H9 (cell line): ENCODE data around the gene EMX2. TPM values are rescaled to one million over a fixed set of nuclear protein-coding genes. Genes with fewer than 3 reads are reported as not detected.

Source experiments
- DNase-seq: peaks from one replicate; pipeline ENCODE4 v3.0.0-alpha.2; 2017
- H2AFZ ChIP-seq: one replicate; pipeline ENCODE4 v1.6.1; 2013; ENCODE audit warnings: mild to moderate bottlenecking, low read length, control low read depth, moderate library complexity
- H2AK5ac ChIP-seq: 2 replicates; pipeline ENCODE4 v1.6.1; 2013; ENCODE audit warnings: low read length, control low read depth, mixed read lengths; ENCODE audit not compliant: insufficient read length
- H2BK120ac ChIP-seq: one replicate; pipeline ENCODE4 v1.6.1; 2013; ENCODE audit warnings: low read depth, mild to moderate bottlenecking, low read length, control low read depth, inconsistent platforms; ENCODE audit not compliant: poor library complexity, severe bottlenecking
- H2BK12ac ChIP-seq: 2 replicates; pipeline ENCODE4 v1.6.1; 2013; ENCODE audit warnings: low read length, control low read depth, mixed read lengths, low read depth; ENCODE audit not compliant: insufficient read length
- H2BK15ac ChIP-seq: 2 replicates; pipeline ENCODE4 v1.6.1; 2013; ENCODE audit warnings: low read depth, low read length, control low read depth
- H2BK20ac ChIP-seq: one replicate; pipeline ENCODE4 v1.6.1; 2013; ENCODE audit warnings: low read depth, mild to moderate bottlenecking, low read length, control low read depth, inconsistent platforms; ENCODE audit not compliant: poor library complexity, severe bottlenecking
- H2BK5ac ChIP-seq: 2 replicates; pipeline ENCODE4 v1.6.1; 2013; ENCODE audit warnings: low read length, control low read depth, mixed read lengths; ENCODE audit not compliant: insufficient read length
- H3K14ac ChIP-seq: 2 replicates; pipeline ENCODE4 v1.6.1; 2013; ENCODE audit warnings: low read length, control low read depth; ENCODE audit not compliant: insufficient read depth
- H3K18ac ChIP-seq: 2 replicates; pipeline ENCODE4 v1.6.1; 2013; ENCODE audit warnings: low read depth, mild to moderate bottlenecking, mixed read lengths, low read length, control low read depth; ENCODE audit not compliant: insufficient read length
- H3K23ac ChIP-seq: 2 replicates; pipeline ENCODE4 v1.6.1; 2013; ENCODE audit warnings: low read length, control low read depth, mixed read lengths, low read depth; ENCODE audit not compliant: insufficient read length
- H3K23me2 ChIP-seq: 2 replicates; pipeline ENCODE4 v1.6.1; 2013; ENCODE audit warnings: low read depth, mild to moderate bottlenecking, mixed read lengths, low read length, control low read depth; ENCODE audit not compliant: insufficient read length, poor library complexity, severe bottlenecking
- H3K27ac ChIP-seq: 2 replicates; pipeline ENCODE4 v1.5.1; 2013; ENCODE audit warnings: low read length, control low read depth, mixed read lengths, low read depth; ENCODE audit not compliant: insufficient read length
- H3K27me3 ChIP-seq: 2 replicates; pipeline ENCODE4 v1.6.1; 2013; ENCODE audit warnings: low read length, control low read depth, inconsistent platforms; ENCODE audit not compliant: insufficient read depth
- H3K4ac ChIP-seq: 2 replicates; pipeline ENCODE4 v1.6.1; 2013; ENCODE audit warnings: low read depth, mild to moderate bottlenecking, control low read depth, inconsistent platforms, low read length, moderate library complexity
- H3K4me1 ChIP-seq: 2 replicates; pipeline ENCODE4 v1.6.1; 2013; ENCODE audit warnings: low read length, control low read depth, inconsistent platforms; ENCODE audit not compliant: insufficient read depth
- H3K4me2 ChIP-seq: 2 replicates; pipeline ENCODE4 v1.6.1; 2013; ENCODE audit warnings: low read length, control low read depth, mixed read lengths; ENCODE audit not compliant: insufficient read length, insufficient read depth
- H3K56ac ChIP-seq: 2 replicates; pipeline ENCODE4 v1.6.1; 2013; ENCODE audit warnings: low read depth, mild to moderate bottlenecking, mixed read lengths, low read length, control low read depth; ENCODE audit not compliant: insufficient read length
- H3K79me1 ChIP-seq: 2 replicates; pipeline ENCODE4 v1.6.1; 2013; ENCODE audit warnings: low read depth, mild to moderate bottlenecking, moderate library complexity, low read length, control low read depth, inconsistent platforms; ENCODE audit not compliant: insufficient read depth, poor library complexity, severe bottlenecking
- H3K79me2 ChIP-seq: 2 replicates; pipeline ENCODE4 v1.6.1; 2013; ENCODE audit warnings: low read length, control low read depth, inconsistent platforms; ENCODE audit not compliant: insufficient read depth
- H3K9ac ChIP-seq: 2 replicates; pipeline ENCODE4 v1.6.1; 2013; ENCODE audit warnings: low read length, control low read depth, mixed read lengths; ENCODE audit not compliant: insufficient read length; ENCODE audit errors: extremely low read depth
- H3K9me3 ChIP-seq: one replicate; pipeline ENCODE4 v1.6.1; 2013; ENCODE audit warnings: low read depth, low read length, inconsistent platforms; ENCODE audit not compliant: control insufficient read depth
- H3T11ph ChIP-seq: one replicate; pipeline ENCODE4 v1.6.1; 2013; ENCODE audit warnings: mild to moderate bottlenecking, low read length, control low read depth, inconsistent platforms
- H4K20me1 ChIP-seq: one replicate; pipeline ENCODE4 v1.6.1; 2013; ENCODE audit not compliant: control insufficient read depth, insufficient read length, insufficient read depth
- H4K5ac ChIP-seq: 2 replicates; pipeline ENCODE4 v1.6.1; 2013; ENCODE audit warnings: low read depth, mild to moderate bottlenecking, mixed read lengths, low read length, control low read depth; ENCODE audit not compliant: insufficient read length
- H4K8ac ChIP-seq: replicated peaks from 2 replicates; pipeline ENCODE4 v1.6.1; 2013; ENCODE audit warnings: low read length, control low read depth, mixed read lengths, low read depth; ENCODE audit not compliant: insufficient read length
- H4K91ac ChIP-seq: 2 replicates; pipeline ENCODE4 v1.6.1; 2013; ENCODE audit warnings: low read depth, mild to moderate bottlenecking, moderate library complexity, mixed read lengths, low read length, control low read depth; ENCODE audit not compliant: insufficient read length
- H3K27ac Mint-ChIP-seq, 3 experiments: 2 replicates in 2 of 3; 3 replicates in 1 of 3; pipeline ENCODE4 v1.8.0; 2020 to 2021; ENCODE audit warnings: mixed read lengths in 3 of 3, mild to moderate bottlenecking in 1 of 3, moderate library complexity in 1 of 3
- H3K27me3 Mint-ChIP-seq: 2 replicates; pipeline ENCODE4 v1.8.0; 2021; ENCODE audit warnings: low read depth, mild to moderate bottlenecking, moderate library complexity, mixed read lengths
- H3K36me3 Mint-ChIP-seq, 3 experiments: 2 replicates in 2 of 3; 3 replicates in 1 of 3; pipeline ENCODE4 v1.8.0; 2020 to 2021; ENCODE audit warnings: low read depth in 3 of 3, mixed read lengths in 3 of 3; ENCODE audit not compliant: insufficient read depth in 1 of 3
- H3K4me1 Mint-ChIP-seq, 2 experiments: 2 replicates each; pipeline ENCODE4 v1.8.0; 2020; ENCODE audit warnings: mixed read lengths in 2 of 2
- H3K4me3 Mint-ChIP-seq, 2 experiments: 2 replicates in 1 of 2; 3 replicates in 1 of 2; pipeline ENCODE4 v1.8.0; 2020 to 2021; ENCODE audit warnings: mild to moderate bottlenecking in 2 of 2, mixed read lengths in 2 of 2, moderate library complexity in 1 of 2
- H3K9me3 Mint-ChIP-seq, 2 experiments: 2 replicates in 1 of 2; 3 replicates in 1 of 2; pipeline ENCODE4 v1.8.0; 2020; ENCODE audit warnings: mild to moderate bottlenecking in 2 of 2, mixed read lengths in 2 of 2, moderate library complexity in 1 of 2
- CTCF ChIP-seq: fragments of 200-600 bp; sonication (generic); conservative IDR thresholded peaks from 3 replicates; pipeline ENCODE4 v1.8.0; 2021; ENCODE audit warnings: antibody characterized with exemption, mild to moderate bottlenecking
- WGBS: extraction: QIAGEN DNeasy Blood & Tissue Kit; methylation state at CpG from one replicate; pipeline ENCODE4 v1.1.7; 2013; ENCODE audit warnings: missing lambda C conversion rate, low lambda C conversion rate, mixed read lengths; ENCODE audit not compliant: insufficient read length; ENCODE audit errors: extremely low coverage; 5-methylcytosine and 5-hydroxymethylcytosine counted together
- total RNA-seq: library from RNA; stranded (reverse); gene quantifications from 2 replicates; pipeline ENCODE4 v1.2.1, GENCODE V29; 2021

The EMX2 gene
- total RNA-seq, 1 experiment from 2014 or later, result not detected

DNA sequence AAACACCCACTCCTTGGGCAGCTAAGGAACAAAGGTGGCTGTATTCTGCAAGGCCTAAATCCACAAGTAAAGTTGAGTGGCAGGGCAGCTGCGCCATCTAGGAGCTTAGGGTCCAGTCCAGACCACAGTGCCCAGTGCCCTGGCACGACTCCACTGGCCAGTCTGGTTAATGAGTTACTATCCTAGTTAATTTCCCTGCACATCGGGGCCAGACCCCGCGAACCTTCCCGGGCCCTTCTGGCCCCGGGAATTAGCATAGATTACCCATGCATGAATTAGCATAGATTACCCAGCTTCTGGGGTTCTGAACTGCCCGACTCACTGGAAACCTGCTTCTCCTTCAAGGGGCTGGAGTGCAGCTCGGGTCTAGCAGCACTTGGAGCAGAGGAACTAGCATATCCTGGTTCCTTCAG, 3.2 kb upstream of the EMX2 start:
- peaks cover 8% of the 10 kb centered on the region for H3K23me2 ChIP-seq
- H3K36me3 Mint-ChIP-seq, result no peaks in the 10 kb centered on the region; a peak in 1 of 7 replicates
- H2BK120ac ChIP-seq, result no peak overlapping the region
- H3K27me3 Mint-ChIP-seq, result peaks cover 99% of the 10 kb centered on the region
- no peak overlapping the region for H4K8ac ChIP-seq
- no peak overlapping the region for H3K9ac ChIP-seq
- no peak overlapping the region for H3K27ac ChIP-seq
- TF ChIP-seq CTCF, result no peak
- WGBS, result no CpG with 5 or more reads among the region's 9 CpGs
- no peaks in the 10 kb centered on the region for H3K79me1 ChIP-seq
- peaks cover 0 to 1% of the 10 kb centered on the region in 2 experiments; a peak in 2 of 5 replicates for H3K9me3 Mint-ChIP-seq
- no peak overlapping the region for H3K23ac ChIP-seq
- no peak overlapping the region for H2AK5ac ChIP-seq
- peaks cover 9 to 29% of the 10 kb centered on the region in 2 experiments for H3K4me1 Mint-ChIP-seq
- H3K4me3 Mint-ChIP-seq, result no peak overlapping the region
- H3T11ph ChIP-seq, result no peak overlapping the region
- no peak overlapping the region for H2AFZ ChIP-seq
- DNase-seq, result no peak
- peaks cover 4% of the 10 kb centered on the region for H4K20me1 ChIP-seq
- no peak overlapping the region for H3K4ac ChIP-seq
- H2BK20ac ChIP-seq, result no peak overlapping the region
- H4K91ac ChIP-seq, result no peak overlapping the region
- no peak overlapping the region for H4K5ac ChIP-seq
- peaks cover 87% of the 10 kb centered on the region for H3K27me3 ChIP-seq
- no peaks in the 10 kb centered on the region for H3K79me2 ChIP-seq
- no peaks in the 10 kb centered on the region for H3K9me3 ChIP-seq
- H2BK5ac ChIP-seq, result no peak overlapping the region
- H3K4me2 ChIP-seq, result no peak overlapping the region
- H3K18ac ChIP-seq, result no peak overlapping the region
- H2BK15ac ChIP-seq, result no peak overlapping the region
- H3K4me1 ChIP-seq, result no peaks in the 10 kb centered on the region
- no peak overlapping the region for H2BK12ac ChIP-seq
- no peak overlapping the region for H3K27ac Mint-ChIP-seq
- H3K14ac ChIP-seq, result no peak overlapping the region
- no peak overlapping the region for H3K56ac ChIP-seq
